DMS53 treated with DMSO at 0.1 percent for 48 hours (cell line): ENCODE measurements around the gene RBM4B.
A peak's percentile ranks its signal among the peaks of the same experiment; 100 is the strongest.

Experiments
- DNase-seq: peaks from one replicate; lab custom pipeline; 2025; ENCODE audit not compliant: unreplicated experiment; lab: John Stamatoyannopoulos, UW

RBM4B gene

GRCh38 chr11:66687831-66688281 lies 10.2 kb upstream of the RBM4B start:
- no peak for DNase-seq

- no peak for DNase-seq
These were observed 9.4 kb upstream of the RBM4B start for GRCh38 chr11:66686801-66687750.

GRCh38 chr11:66686100-66686785 lies 8.6 kb upstream of the RBM4B start:
- DNase-seq: no peak

- DNase-seq: no peak
These were observed 7.8 kb upstream of the RBM4B start for GRCh38 chr11:66685276-66686099.

- DNase-seq: no peak
These were observed 6.9 kb upstream of the RBM4B start for GRCh38 chr11:66684635-66685034.

GRCh38 chr11:66683877-66684276 lies 6.2 kb upstream of the RBM4B start:
- no peak for DNase-seq

GRCh38 chr11:66680966-66681645 lies 3.4 kb upstream of the RBM4B start:
- DNase-seq: no peak

- peak; percentile 67 for DNase-seq
These were observed 622 bp downstream of the RBM4B start for GRCh38 chr11:66676931-66677598.

GRCh38 chr11:66676282-66676919 lies 1.3 kb downstream of the RBM4B start:
- DNase-seq: no peak

- DNase-seq: no peak
These were observed 2.6 kb downstream of the RBM4B start for GRCh38 chr11:66674964-66675602.

- no peak for DNase-seq
These were observed 6.9 kb downstream of the RBM4B start for GRCh38 chr11:66670816-66671215.

- no peak for DNase-seq
These were observed 12.3 kb downstream of the RBM4B start for GRCh38 chr11:66665369-66665768.

GRCh38 chr11:66663741-66664296 lies 13.9 kb downstream of the RBM4B start:
- no peak for DNase-seq

GRCh38 chr11:66659763-66660162 lies 17.9 kb downstream of the RBM4B start:
- DNase-seq: no peak

GRCh38 chr11:66653123-66653522 lies 24.6 kb downstream of the RBM4B start:
- DNase-seq: no peak

GRCh38 chr11:66652651-66653050 lies 25.0 kb downstream of the RBM4B start:
- no peak for DNase-seq

GRCh38 chr11:66651016-66651415 lies 26.7 kb downstream of the RBM4B start:
- no peak for DNase-seq

GRCh38 chr11:66649903-66650302 lies 27.8 kb downstream of the RBM4B start:
- no peak for DNase-seq

- DNase-seq: no peak
These were observed 30.9 kb downstream of the RBM4B start for GRCh38 chr11:66646828-66647227.
